HG02623 (cell line): Measurements from ENCODE around the gene PCDH11X.
"Not testable (repeated sequence)": the region's sequence is repeated elsewhere in the genome, so short reads cannot be mapped to it uniquely, and the experiment has no call there.

Experiments
- ATAC-seq: cut with Tn5 transposase; IDR thresholded peaks from one replicate; pipeline ENCODE4 v1.9.1; 2021; ENCODE audit warnings: moderate library complexity; ENCODE audit not compliant: unreplicated experiment

PCDH11X gene, protein sequence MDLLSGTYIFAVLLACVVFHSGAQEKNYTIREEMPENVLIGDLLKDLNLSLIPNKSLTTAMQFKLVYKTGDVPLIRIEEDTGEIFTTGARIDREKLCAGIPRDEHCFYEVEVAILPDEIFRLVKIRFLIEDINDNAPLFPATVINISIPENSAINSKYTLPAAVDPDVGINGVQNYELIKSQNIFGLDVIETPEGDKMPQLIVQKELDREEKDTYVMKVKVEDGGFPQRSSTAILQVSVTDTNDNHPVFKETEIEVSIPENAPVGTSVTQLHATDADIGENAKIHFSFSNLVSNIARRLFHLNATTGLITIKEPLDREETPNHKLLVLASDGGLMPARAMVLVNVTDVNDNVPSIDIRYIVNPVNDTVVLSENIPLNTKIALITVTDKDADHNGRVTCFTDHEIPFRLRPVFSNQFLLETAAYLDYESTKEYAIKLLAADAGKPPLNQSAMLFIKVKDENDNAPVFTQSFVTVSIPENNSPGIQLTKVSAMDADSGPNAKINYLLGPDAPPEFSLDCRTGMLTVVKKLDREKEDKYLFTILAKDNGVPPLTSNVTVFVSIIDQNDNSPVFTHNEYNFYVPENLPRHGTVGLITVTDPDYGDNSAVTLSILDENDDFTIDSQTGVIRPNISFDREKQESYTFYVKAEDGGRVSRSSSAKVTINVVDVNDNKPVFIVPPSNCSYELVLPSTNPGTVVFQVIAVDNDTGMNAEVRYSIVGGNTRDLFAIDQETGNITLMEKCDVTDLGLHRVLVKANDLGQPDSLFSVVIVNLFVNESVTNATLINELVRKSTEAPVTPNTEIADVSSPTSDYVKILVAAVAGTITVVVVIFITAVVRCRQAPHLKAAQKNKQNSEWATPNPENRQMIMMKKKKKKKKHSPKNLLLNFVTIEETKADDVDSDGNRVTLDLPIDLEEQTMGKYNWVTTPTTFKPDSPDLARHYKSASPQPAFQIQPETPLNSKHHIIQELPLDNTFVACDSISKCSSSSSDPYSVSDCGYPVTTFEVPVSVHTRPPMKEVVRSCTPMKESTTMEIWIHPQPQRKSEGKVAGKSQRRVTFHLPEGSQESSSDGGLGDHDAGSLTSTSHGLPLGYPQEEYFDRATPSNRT (N-terminal part only)

DNA sequence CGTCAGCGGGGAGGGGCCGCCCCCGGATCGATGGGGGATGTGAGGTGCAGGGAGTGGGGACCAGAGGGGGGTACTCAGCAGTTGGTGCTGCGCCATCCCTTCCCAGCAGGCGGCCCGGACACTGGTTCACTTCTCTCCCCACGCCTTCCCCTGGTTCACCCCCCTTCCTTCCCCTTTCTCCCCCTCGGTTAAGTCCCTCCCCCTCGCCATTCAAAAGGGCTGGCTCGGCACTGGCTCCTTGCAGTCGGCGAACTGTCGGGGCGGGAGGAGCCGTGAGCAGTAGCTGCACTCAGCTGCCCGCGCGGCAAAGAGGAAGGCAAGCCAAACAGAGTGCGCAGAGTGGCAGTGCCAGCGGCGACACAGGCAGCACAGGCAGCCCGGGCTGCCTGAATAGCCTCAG is at the start of gene PCDH11X:
Gene PCDH11X (plus strand): TSS at position 241 of the 400 bp plus-strand sequence. CDS start 56,130 bp downstream, outside the sequence.
- not testable (repeated sequence) for ATAC-seq

DNA sequence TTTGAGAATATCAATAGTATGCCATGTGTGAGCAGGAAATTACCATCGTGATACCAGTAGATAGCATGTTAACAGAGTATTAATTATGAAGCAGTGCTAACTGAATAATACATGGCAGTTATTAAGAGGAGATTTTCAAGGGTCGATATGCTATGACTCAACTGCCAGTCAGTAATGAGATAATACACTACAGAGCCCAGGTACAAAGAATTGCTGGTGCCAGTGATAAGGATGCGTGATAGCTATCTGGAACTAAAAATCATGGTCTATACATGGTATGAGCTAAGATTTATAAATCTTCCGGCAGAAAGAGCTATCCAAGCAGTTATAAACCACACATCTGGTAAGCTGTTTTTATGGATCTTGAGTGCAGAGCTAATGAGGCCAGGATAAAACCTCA is 31.7 kb upstream of the PCDH11X start:
- ATAC-seq, result not testable (repeated sequence)

DNA sequence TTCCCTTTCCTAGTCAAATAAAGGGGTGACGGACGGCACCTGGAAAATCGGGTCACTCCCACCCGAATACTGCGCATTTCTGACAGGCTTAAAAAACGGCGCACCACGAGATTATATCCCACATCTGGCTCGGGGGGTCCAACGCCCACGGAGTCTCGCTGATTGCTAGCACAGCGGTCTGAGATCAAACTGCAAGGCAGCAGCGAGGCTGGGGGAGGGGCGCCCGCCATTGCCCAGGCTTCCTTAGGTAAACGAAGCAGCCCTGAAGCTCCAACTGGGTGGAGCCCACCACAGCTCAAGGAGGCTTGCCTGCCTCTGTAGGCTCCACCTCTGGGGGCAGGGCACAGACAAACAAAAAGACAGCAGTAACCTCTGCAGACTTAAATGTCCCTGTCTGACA is 26.2 kb upstream of the PCDH11X start:
- not testable (repeated sequence) for ATAC-seq

DNA sequence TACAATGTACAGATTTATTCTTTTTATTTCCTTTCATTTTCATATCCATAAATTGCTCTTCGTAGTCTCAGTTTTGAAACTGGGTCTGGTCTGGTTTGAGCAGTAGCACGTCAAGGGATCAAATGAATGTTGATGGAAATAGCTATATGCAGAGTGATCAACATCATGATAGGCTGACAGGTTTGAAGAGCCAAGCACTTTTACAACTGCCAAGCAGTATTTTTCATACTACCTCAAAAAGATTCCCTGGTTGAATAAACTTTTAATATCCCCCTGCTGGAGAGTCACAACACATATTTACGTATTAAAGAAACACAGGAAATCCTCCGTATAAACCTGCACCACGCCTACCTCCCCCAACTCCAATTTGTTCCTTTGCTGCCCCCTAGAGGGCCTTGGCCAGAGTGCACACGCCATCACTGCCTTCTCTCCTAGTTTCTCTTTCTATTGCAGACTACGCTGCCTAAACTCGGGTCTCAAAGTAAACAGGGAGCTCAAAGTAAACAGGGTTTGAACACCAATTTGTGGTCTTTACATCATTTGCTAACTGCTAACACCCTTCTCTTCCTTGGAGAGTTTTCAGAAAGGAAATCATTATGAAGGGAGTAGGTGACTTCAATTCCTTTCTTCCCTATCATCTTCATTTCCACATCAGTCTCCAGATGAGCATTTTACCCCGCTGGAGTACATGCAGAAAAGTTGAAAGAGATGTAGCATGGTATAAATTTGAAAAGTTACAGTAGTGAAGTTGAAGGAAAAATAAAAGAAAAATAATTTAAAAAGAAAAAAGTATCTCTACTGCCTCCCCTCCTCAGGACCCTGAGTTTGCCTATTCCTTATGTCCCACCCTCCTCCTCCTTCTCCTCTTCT is 8.3 kb upstream of the PCDH11X start:
- ATAC-seq, result peak; percentile 100

DNA sequence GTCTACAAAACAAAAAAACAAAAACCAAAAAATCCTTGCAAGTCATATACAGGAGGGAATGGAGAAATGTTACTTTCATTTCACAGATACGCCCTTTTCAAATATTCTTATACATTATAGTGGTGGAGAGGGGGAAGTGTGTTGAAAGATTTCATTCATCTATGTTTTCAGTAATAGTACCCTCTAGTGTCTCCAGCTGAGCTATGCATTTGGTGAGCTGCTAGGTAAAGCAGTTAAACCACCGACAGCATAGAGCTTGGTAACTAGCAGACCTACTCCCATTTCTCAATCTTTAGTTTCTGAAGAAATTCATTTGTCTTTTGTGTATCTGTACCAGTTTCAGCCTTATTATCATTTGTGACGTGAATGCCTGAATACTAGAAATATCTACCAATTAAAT is 5.2 kb upstream of the PCDH11X start:
- not testable (repeated sequence) for ATAC-seq

DNA sequence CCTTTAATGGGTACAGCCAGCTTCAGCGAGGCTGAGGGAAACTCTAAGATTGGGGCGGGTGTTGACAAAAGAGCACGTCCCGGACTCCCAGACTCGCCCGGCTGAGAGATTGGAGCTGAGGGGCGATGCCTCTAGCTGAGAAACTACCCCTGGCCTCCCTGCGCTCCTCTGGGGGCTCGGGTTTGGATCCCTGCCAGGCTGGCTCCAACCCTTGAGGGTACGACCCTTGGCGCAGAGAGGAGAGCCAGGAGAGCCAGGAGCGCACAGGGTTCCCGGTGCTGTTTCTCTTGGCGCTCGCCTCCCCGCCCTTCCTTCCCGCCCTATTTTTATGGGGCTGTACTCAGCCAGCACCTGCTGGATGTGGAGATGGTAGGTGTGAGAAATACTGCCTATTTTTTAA is 833 bp downstream of the PCDH11X start:
- not testable (repeated sequence) for ATAC-seq

DNA sequence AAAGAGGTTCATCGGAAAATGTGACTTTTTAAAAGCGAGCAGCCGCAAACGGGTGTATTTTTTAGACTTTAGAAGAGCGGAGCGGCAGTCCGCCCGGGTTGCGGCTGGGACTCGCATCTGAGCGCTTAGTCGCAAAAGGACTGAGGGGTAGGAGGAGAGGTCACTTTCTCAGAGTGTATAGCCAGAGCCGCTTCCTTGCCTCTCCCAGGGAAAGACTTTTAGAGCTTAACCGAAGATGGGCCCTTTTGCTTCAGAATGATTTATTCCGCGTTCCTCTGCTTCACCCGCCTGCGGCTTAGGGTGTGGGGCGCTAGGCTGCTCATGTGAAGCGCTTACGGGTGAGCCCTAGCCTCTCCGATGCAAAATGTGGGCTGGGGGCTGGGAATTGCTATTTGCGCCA is 1.5 kb downstream of the PCDH11X start:
- ATAC-seq, result not testable (repeated sequence)

DNA sequence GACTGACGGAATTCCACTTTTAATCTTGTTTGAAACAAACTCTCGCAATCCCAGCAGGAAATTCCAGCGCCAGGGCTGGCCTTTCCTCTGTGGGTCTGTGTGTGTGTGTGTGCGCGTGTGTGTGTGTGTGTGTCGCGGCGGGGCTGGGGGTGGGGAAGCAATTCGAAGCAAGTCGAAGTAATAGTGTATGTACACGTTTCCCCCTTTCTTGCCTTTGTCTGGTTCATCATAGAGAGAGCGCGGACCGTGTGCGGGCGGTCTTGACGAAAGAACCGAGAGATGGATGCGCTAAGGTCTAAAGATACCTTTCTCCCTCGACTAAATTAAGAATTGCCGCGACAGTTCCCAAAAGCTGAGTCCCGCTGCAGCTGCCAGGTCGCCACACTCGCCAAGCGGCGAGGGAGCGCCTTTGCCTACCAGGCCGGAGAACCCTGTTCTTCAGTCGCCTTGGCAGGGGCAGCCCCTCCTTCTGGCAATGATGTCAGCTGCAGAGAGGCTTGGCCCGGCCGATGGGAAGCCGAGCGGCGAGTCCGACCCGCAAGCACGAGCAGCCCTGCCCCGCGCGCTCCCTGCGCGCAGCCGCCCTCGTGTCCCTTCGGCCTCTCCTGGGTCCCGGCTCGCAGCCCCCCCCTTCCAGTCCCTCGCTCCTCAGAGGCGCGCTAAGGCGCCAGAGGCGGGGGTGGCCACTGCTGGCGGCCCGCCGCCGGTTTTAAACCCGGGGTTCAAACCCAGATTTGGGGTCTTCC is 2.6 kb downstream of the PCDH11X start:
- not testable (repeated sequence) for ATAC-seq

DNA sequence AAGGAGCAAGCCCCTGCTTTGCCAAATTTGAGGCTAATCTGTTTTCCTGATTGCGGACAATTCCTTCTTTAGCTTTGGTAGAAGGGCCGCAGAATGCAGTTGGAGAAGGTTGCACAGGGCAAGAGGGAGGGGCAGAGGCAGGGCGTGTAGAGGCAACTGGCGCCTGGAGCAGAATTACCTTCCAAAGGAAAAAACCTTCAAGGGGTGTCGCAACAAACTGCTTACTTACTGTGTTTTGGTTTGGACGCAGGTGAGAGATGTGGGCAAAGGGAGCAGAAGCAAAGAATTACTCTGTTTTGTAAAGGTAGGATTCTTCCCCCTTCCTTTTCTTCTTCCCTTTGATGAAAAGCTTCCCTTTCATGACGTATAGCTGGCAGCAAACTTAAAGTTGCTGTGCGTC is 3.6 kb downstream of the PCDH11X start:
- ATAC-seq, result not testable (repeated sequence)

DNA sequence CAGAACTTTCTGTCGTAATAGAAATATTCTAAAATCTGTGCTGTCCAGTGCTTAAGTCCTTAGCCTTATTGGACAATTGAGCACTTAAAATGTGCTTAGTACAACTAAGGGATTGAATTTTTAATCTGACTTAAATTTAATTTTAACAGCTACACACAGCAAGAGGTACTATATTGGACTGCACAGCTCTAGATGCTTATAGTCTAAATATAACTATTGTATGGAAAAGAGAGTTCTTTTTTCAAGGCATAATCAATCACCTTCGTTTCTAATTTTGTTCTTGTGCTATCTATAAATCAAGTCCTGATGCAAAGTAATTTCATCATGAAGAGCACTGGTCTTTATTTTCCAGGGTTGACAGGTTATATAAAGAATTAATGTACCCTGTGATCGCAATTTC is 38.4 kb downstream of the PCDH11X start:
- ATAC-seq, result not testable (repeated sequence)

DNA sequence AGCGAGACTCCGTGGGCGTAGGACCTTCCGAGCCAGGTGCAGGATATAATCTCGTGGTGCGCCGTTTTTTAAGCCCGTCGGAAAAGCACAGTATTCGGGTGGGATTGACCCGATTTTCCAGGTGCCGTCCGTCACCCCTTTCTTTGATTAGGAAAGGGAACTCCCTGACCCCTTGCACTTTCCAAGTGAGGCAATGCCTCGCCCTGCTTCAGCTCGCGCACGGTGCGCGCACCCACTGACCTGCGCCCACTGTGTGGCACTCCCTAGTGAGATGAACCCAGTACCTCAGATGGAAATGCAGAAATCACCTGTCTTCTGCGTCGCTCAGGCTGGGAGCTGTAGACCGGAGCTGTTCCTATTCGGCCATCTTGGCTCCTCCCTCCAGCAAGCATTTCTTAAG is 46.1 kb downstream of the PCDH11X start:
- not testable (repeated sequence) for ATAC-seq
